Stimulated activated naive CD4-positive, alpha-beta T cell (primary cell): ENCODE results near the gene CCDC81.

Source experiments
- DNase-seq, 6 experiments: peaks; one replicate each; lab custom pipeline; 2025; lab: John Stamatoyannopoulos, UW

Gene CCDC81

DNA sequence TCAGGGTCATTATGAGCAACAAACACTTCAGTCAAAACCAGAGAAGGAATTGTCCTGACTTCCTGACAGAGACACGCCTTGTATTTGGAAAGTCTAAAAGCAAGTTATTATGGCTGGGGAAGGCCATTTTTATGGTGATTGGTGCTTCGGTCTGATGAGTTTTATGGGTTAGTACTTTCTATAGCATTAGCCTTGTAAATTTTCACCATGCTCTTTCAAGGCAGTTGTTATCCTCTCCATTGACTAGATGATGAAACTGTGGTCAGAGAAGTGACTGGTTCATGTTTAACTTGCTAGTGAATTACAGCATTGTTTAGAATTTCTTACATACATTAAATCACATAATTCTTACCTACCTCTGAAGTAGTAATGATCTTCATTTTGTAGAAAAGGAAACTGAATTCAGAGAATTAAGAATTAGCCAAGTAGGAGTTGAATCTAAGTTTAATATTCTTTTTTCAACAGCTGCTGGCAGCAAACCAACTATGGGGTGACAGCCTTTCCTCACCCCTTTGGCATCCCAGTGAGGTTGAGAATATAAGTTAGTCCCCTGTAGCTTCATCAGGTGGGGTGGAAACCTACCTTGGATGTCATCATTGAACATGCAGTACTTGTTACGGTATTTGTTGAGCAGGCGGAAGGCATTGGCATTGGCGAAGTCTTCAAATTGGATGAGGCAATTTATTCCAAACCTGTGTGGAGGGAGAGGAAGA lies 90.0 kb downstream of the CCDC81 start:
- DNase-seq = no peak

DNA sequence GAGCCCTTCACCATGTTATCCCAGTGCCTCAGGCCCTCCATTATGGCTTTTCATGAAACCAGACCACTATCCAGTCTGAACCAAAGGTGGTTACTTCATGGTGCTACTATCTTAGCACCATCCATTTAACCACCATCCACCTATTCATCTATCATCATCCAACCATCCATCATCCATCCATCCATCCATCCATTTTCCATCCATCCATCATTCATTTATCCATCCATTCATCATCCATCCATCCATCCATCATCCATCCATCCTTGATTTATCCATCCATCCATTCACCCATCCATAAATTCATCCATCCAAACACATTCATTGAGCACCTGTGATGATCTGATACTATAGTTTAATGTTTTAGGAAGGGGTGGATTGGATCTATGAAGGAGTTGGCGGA lies 93.5 kb downstream of the CCDC81 start:
- no peak for DNase-seq

DNA sequence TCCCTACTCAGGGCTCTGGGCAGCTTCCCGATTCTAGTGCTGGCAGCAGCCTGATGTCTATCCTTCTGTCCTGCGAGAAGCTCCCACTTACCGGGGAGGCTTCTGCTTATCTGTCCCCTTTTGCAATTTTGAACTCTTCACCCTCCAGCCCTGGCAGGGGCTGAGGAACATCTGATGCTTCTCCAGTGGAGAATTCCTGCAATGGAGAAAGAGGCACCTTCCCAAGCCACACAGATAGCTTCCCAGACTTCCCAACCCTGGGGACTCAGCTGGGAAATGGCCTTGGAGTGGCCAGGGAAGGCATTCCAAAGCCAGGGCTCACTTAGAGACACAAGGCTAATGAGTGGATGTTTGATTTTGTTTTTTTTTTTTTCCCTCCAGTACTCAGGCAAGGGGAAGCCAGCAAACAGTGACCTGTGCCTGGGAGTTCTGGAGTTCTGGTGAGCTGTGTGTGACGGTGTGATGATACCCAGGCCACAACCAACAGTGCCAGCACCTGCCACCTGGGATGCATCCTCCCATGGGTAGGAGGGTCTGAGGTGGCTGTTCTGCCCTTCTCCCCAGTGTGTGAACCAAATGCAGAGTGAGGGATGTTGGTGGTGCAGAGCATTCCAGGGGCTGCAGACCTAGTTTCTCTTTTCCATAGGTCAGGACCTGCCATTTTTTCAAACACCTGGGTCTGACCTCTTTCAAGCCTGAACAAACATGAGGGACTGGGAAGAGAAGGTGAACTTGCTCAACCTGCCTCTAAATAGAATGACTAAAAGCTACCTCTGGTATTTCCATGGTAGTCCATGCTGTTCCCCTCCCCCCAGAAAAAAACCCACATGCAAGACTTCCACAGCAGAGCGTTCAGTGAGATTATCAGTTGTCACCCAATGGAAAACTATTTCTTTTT lies 95.1 kb downstream of the CCDC81 start:
- DNase-seq = no peak
